ENCODE results near the gene SACS.
"Not testable (repeated sequence)": the region's sequence is repeated elsewhere in the genome, so short reads cannot be mapped to it uniquely, and the experiment has no call there.

Gene SACS

DNA sequence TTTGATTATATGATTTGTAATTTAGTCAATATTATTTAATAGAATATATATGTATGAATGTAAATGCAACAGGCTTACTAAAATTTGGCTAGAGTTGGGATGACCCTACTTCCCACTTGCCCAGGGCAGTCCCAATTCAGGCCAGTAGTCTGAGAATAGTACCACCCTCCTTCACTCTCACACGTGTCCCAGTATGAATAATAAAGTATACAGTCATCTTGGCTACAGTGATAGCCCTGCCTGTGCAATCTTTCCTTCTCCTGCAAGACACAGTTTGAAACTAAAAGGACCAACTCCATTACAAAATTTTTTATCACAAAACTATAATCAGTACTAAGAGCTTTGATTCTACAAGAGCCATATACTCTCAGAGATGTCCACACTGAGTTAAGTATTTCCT lies 76.2 kb downstream of the SACS start:
- no peak for DNase-seq

DNA sequence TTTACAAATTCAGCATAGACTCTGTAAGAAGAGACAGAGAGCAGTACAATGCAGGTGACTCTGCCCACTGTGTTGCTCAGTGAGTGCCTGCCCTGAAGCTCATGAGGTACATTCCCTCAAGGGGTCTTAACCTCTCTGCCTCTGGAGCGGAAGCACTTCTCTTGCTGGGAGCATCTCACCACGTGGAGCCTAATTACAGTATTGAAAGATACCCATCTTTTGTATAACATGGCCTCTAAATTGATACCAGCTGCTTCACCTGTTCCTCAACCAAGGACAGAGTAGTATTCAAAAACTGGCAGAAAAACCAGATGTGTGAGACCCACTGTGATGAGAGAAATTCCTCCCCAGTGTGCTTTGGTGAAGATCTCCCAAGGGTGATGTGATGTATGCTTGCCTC lies 77.1 kb downstream of the SACS start:
- no peak for DNase-seq

DNA sequence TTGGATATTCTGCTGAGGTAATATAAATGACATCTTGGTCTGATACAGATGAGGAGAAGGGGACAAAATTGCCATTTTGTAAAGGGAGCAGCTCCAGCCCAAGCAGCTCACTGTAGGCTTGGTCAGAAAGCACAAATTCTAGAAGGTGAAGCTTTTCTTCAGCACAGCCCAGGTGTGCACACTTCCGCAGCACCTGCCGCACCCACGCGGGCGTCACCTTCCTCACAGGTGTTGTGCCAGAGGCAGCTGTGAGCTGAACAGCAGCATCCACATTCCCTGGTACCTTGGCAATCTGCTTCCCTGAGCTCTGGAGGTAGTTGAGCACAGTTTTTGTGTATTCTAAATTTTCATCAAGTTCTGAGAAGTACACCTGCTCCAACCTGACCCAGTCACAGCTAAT lies 79.0 kb downstream of the SACS start:
- no peak for DNase-seq

DNA sequence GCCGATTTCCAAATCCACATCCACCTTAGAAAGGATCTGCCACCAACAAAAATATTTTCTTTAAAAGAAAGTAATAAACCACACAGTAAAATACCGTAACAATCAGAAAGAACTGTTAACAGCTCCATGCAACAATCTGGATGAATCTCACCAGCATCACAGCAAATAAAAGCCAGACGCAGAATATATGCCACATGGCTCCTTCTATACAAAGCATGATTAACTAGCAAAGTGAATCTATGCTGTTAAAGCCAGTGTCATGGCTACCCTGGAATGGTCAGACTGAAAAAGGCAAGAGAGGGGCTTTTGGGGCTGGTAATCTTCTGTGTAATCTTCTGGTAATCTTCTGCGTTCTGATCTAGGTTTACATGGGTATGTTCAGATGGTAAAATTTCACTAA lies 81.3 kb downstream of the SACS start:
- no peak for DNase-seq

DNA sequence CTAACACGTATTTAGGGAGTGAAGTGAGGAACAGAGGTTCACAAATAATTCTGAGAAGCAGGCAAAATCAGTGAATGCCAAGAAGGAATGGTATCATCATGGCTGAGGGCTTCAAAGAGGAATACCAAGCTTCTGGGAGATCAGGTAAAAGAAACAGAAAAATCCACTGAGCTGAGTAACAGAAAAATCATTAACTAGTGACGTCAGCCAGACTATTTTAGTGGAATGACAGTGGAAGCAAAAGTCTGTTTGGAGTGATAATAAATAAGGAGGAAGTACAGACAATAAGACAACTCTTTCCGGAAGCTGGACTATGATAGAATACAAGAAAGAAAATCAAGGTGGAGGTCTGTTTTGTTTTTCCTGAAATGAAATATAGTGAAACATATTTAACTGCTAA lies 83.5 kb downstream of the SACS start:
- DNase-seq, result no peak

DNA sequence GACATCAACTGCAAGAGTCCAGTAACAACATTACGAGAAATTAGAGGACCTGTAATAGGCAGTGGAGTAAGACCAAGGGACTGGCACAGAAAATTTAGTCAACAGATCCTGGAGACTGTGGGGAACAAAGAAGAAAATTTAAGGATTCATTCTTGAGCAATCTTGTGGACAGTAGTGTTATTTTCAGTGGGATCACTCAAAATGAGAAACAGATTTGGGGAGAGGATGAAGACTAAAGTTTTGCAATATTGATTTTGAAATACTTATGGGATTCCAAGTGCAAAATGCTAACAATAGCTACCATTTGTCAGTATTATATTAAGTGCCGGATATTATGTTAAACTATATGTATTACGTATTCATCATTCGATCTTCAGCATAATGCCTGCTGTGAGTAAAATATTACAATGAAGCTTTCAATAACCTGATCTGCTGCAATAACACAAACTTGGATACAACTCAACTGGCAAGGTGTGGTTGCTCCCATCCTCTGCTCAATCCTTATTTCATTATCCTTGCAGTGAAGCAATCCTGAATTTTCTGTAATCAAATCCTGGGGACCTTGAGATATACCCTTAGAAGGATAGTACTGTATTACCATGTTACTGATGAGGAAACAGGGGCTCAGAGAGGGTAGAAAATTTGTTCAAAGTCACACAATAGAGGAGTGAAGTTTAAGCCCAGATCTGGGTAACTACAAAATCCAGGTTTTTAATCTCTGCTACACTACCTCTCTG lies 84.2 kb downstream of the SACS start:
- no peak for DNase-seq

DNA sequence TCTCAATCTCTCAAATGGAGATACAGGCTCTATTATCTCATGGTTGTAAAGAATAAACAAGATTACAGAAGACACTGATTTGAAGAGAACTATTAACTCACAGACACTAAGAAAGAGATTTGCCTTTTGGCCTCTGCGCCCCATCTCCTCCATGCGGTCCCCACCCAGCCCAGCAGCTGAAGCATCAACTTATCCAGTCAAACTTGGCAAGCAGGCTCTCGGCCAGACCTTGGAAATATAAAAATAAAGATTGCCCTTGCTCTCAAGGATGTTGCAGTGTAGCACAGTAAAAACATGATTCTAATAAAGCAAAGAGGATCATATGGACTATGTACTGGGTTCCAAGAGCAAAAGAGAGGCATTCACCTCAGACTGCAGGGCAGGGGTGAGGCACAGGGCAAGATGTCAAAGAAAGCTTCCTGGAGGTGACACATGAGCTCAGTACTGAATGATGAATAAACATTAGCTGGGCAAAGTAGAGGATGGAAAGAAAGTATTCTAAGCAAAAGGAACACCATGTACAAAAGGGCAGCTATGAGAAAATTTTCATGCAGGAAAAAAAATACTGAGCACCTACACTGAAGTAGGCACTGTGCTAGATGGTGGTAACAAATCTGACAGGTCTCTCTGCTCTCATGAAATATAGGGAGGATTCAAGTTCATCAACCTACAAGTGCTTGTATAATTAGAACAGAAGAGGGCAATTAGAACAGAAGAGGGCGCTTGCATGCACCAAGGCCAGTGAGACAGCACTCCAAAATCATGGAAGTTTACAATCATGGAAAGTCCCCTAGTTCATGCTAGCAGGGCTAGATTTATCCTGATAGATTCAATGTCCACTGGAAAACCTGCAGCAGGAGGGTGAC lies 85.0 kb downstream of the SACS start:
- no peak for DNase-seq

DNA sequence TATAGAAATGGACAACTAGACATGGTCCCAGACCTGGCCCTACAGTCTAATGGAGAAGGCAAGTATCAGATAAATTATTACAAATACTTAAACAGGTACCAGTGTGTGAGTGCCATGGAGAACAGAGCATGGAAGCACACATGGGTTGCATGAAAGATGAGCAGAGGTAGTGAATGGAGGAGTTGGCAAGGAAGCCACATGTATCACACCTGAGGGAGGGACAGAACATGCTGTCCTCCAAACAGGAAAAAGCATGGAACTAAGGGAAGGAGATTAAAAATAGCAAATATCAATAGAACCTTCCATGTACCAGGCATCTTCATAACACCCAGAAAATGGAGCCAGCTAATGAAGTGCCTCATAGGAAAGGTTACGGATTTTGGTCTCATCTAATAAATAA lies 85.9 kb downstream of the SACS start:
- DNase-seq, result no peak

DNA sequence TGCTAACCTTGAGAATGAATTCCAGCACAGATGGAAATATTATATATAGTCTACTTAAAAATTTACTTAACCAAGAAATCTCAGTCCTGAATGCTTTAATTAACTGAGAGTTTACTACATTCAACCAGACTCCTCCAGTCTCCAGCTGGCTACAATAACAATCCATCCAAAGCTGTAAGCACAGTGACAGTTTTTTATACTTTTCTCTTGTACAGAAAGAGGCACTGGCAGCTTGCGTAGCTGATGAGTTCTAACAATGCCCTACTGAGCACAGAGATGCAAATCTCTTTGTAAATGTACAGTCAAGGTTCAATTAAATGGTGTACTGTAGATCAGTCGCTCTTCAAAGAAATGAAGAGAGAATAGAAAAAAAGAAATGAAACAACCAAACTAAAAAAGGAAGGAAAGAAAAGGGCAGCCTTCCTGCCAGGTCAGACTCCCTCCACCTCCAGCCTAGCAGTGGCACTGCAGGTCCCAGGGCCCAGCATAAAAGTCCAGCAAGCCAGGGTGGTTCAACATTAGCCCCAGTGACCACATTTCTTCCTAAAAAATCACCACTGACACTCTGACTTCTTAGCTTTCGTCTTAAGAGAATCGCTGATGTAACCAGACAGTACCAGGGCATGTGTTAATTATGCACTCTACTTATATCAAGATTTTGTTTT lies 88.4 kb downstream of the SACS start:
- no peak for DNase-seq

DNA sequence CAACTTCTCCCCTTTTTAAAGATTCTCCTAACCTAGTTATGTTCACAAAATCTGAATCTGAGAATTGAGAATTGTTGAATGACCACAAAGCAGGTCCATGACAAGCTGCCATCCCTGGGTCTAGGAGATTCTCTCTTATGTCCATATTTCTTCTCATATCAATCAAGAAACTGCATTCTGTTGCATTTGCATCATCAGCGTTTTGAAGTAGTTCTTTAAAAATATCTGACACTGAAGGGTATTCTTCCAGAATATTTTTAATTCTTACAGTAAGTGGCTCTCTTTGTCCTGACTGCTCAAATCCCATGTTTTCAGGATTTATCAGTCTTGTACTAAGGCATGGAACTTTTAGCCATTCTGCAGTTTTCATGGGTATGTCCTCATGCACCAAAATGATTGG lies 94.3 kb downstream of the SACS start:
- DNase-seq, result no peak

DNA sequence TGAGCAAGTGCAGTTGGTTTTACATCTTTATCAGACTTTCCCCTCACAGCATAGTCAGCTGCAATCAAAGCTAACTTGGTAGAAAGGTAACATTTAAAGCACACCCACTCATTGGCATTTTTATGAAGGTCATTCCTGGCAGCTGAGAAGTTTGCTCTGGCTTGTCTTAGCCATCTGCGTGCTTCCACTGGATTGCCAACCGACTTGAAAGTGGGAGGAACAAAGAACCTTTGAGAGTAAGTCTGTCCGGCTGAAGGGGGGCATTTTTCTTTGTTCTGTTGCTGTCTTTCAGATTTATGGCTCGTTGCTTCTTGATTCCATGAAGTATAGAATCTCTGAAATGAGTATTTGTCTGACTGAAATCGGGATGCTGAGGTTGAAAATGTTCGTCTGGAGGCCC lies 103.1 kb downstream of the SACS start:
- no peak for DNase-seq

DNA sequence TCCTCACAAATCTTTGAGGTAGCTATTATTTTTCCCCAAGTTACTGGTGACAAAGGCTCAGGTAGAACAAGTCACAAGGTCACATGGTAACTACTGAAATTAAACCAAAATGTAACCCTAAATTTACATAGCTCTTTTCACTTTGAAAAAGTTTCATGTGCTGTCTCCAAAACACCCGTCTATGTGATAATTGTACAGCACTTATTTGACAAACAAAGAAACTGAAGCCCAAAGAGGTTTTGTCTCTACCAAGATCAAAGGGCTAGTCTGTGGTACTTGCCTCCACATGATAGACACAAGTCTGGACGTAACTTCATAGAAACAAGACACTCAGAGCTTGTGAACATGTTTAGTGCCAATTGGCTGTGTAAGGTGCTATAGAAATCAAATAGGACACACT lies 108.3 kb downstream of the SACS start:
- DNase-seq, result no peak

DNA sequence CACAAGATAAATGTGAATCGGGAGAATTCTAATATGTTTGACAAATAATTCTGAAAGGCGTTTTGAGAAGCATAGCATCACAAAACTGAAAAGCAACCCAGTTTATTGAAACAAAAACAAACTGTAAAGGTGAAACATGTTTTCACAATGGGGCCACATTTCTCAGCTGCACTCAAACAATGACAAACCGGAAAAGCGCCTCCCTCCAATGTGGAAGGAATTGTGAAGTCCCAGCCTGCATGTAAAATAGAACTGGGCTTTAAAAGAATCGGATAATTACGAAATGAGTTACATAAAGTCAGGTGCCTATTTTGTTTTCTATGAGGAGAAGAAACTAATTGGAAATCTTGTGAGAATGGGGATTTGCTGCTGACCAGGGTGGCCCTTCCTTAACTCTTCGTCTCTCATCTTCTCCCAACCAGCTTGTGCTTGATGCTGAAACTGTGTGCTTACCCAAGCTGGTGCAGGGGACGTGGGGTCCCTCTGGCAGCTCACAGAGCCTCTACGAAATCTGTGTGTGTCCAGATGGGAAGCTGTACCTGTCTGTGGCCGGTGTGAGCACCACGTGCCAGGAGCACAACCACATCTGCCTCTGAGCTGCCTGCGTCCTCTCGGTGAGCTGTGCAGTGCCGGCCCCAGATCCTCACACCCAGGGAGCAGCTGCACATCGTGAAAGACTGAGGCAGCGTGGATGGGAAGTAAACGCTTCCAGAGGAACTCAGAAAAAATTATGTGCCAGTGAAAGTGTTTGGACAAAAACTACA lies 109.4 kb downstream of the SACS start:
- no peak for DNase-seq

DNA sequence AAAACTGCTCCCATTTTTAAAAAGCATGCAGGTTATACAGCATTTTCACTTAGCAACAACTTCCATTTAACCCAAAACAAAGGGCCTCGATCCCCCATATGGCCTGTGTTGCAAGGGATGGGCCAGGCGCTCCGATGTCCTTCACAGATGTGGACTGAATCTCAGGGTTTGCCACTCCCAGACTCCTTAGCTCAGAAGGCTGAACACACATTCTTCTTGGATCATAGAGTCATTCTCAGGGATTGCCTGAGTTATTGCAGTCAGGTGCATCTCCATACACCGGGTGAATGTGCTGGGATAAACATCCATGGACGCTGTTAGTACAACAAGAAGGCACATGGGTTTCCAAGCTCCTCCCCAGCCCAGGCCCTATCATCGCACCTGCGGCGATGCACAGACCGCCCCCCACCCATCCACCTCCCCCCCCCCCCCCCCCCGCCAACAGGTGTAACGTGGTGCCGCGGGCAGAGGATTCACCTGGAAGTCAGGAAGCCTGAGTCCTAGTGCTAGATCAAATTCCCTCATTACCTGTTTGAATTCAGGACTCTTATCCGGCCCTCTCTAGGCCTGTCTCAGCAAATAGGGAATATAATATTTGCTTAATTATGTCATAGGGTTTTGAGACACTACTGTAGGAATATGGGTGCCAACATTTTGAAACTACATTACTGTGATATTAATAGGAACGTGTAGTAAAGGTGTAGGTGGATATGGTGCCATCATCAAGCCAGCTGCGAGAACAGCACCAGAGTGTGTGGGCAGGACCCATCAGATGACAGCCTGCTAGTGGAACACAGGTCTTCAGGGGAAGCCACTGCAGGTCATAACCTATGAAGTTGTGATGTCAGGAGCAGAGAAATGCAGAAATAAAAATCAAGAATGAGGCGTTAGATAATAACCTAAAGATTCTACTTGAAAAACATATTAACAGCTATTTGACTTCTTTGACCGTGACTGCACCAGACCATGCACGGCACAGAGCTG lies 110.9 kb downstream of the SACS start:
- peak; percentile 21 to 73 (median 57) for DNase-seq

DNA sequence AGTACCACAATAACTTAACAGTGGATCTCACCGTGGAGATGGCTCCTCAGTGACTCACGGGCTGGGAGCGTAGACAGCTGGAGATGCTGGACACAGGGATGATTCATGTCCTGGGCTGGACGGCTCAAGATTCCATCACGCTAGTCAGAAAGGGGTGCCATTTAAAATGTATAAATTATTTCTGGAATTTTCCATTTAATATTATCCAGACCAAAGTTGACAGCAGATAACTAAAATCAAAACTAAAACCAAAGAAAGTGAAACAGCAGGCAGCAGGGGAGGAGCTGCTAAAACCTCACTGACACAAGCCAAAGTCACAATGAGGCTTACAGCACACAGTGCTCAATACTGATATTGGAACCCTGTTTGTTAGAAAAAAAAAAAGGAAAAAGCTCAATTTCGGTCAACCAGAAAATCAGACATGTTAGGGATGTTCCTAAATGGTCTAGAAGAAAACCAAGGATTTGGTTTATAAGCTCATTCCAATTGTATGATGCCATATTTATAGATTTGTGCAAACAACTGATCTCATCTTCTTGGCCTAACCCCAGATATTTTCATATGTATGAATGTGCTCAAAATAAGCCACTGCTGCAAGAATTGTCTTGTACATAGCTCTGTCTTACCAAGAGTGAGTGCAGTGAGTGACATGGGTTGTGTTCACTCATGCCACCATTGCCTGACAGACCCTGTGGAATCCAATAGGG lies 111.8 kb downstream of the SACS start:
- no peak for DNase-seq

DNA sequence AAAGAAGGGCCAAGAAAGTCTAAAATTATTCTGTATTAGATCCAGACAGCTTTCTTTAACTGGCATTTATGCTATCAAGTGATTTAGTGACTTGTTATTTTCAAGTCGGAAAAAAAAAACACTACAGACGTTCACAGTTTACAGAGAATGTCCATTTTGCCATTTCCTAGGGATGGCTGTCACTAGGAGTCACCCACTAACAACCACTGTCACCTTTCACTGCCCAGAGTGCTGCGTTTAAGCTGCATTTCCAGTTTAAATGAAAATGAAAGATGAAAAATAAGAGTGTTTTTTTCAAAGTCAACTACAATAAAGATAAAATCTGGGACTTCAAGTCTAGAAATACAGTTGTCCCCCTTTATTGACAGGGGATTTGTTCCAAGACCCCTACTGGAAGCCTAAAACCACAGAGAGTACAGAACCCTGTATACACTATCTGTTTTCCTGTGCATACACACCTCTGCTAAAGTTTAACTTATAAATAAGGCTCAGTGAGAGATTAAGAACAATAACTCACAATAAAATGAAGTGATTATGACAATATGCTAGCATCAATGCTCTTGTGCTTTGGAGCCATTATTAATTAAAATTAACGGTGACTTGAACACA lies 112.5 kb downstream of the SACS start:
- DNase-seq, result no peak

DNA sequence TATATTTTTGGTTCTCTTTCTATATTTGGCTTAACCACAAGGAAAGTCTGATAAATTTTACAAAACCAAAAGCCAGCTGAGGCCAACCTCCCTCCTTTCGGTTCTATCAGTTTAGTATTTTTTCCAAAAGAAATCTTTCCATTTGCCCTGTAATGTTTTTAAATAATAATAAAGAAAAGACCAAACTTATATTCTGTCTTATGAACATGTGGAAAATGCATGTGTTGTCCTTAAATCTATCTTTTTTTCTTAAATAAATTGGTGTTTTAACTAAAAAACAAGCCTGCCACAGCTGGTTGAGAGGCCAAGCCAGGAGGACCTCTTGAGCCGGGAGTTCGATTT lies 113.6 kb downstream of the SACS start:
- no peak for DNase-seq

DNA sequence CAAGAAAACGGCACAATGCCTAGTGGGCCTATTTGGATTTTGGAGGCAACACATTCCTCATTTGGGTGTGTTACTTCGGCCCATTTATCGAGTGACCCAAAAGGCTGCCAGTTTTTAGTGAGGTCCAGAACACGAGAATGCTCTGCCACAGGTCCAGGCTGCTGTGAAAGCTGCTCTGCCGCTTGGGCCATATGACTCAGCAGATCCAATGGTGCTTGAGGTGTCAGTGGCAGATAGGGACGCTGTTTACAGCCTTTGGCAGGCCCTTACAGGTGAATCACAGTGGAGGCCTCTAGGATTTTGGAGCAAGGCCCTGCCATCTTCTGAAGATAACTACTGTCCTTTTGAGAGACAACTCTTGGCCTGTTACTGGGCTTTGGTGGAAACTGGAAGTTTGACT lies 118.7 kb downstream of the SACS start:
- not testable (repeated sequence) for DNase-seq

DNA sequence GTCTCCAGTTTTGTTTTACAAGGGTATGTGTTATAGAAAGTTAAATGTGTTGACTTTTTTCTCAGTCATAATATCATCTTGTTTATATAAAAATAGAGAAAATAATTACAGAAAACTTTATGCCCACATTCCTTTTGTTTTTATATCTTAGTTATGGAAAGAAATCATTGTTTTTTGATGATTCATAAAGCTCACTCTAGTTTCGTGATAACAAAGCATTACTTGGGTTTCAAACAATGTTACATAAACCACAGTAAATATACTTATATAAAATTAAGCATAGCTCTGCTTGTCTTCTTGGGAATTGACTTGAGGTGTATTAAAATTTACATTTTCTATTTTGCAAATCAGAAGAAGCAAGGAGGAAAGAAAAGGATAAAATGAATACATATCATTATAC lies 140.9 kb downstream of the SACS start:
- DNase-seq, result no peak

DNA sequence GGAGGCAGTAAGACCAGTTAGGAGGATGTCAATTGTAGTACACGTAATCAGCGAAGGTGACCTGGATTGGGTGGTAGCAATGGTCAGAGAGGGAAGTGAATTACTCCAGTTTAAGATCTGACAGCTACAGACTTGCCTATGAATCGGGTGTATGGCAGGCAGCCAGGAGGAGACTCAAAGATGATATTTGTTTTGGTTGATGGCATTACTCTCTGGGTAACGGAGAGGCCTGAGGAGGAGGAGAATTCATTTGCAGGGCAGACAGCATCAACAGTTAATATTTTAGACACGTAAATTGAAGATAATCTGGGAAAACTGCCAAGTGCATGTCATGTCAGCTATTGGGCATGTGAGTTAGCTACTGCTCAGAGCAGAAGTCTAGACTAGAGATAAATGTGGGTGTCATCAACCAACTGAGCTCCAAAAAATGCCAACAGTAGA lies 143.6 kb downstream of the SACS start:
- DNase-seq, result no peak

DNA sequence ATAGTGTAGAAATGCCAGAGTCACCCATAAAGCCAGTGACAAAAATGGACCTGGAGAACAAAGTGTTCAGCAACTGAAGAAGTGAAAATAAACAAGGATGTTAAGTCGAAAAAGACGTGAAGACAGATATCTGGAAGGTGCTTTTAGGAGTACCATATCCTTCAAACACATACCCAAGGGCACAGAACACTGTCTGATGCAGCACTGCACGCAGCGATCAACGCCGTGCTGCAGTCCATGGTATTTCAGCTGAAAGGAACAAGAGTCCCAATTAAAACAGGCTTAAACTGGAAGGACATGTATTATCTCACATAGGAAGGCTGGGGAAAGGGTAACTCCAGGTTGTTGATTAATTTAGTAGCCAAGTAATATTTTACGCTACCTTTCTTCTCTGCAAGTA lies 144.5 kb downstream of the SACS start:
- DNase-seq, result no peak

Data from suppressor macrophage (primary cell).